ENCODE measurements around the gene SUPT20H. TPM values are rescaled to one million over a fixed set of nuclear protein-coding genes. Genes with fewer than 3 reads are reported as not detected.

The SUPT20H gene
- total and polyA plus RNA-seq, 2 donors (not counting 1 experiment from before 2014, with no cell fraction given), result 56.5 to 57.5 TPM

DNA sequence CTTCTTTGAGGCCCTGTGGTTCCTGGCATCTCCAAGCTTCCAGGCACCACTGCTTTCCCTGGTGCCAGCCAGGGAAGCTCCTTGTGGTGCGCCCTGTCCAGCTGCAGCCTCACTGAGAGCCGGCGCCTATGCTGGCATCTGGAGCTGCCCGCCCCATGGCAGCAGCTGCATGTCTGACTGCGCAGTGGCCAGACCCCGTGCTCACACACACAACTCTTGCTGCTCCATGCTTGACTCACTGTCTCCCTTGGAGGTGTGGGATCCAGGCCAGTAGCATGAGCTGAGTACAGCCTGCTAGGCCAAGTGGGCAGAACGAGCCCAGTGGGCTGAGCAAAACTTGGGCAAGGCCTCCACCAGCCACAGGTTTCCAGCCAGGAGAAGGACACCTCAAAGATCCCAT, 11.5 kb upstream of the SUPT20H start:
- Histone ChIP-seq H3K4me2 (ENCODE audit: extremely low read depth, insufficient read depth, low read length) (no peak overlapping the region), H3K4me1 (ENCODE audit: control insufficient read depth, extremely low read depth, insufficient read depth, low read length) (no peaks in the 10 kb centered on the region), H2AFZ (ENCODE audit: low read length) (no peak overlapping the region), H3K79me2 (ENCODE audit: control insufficient read depth, insufficient read depth, low read length) (no peaks in the 10 kb centered on the region), H4K20me1 (ENCODE audit: control insufficient read depth, extremely low read depth, insufficient read depth, low read length) (no peaks in the 10 kb centered on the region), H3K4me3 (replicated peaks in 1 of 4; ENCODE audit: control extremely low read depth in 1 of 4, insufficient read depth in 1 of 4, low read depth in 3 of 4, low read length in 4 of 4) (no peak overlapping the region), H3K36me3 (ENCODE audit: control insufficient read depth, insufficient read depth, low read length) (no peaks in the 10 kb centered on the region), H3K27ac (ENCODE audit: insufficient read depth, low read length) (no peak overlapping the region), H3K27me3 (ENCODE audit: control insufficient read depth, insufficient read depth, low read length) (no peaks in the 10 kb centered on the region), H3K9ac (ENCODE audit: insufficient read depth, low read length) (no peak overlapping the region), H3K9me3 (ENCODE audit: control insufficient read depth, insufficient read depth, low read depth, low read length) (no peaks in the 10 kb centered on the region)
- DNase-seq (ENCODE audit: low read depth in 2 of 2), result peak in 1 of 2 donors; percentile 56
- TF ChIP-seq, protein P1, sequence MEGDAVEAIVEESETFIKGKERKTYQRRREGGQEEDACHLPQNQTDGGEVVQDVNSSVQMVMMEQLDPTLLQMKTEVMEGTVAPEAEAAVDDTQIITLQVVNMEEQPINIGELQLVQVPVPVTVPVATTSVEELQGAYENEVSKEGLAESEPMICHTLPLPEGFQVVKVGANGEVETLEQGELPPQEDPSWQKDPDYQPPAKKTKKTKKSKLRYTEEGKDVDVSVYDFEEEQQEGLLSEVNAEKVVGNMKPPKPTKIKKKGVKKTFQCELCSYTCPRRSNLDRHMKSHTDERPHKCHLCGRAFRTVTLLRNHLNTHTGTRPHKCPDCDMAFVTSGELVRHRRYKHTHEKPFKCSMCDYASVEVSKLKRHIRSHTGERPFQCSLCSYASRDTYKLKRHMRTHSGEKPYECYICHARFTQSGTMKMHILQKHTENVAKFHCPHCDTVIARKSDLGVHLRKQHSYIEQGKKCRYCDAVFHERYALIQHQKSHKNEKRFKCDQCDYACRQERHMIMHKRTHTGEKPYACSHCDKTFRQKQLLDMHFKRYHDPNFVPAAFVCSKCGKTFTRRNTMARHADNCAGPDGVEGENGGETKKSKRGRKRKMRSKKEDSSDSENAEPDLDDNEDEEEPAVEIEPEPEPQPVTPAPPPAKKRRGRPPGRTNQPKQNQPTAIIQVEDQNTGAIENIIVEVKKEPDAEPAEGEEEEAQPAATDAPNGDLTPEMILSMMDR (conservative IDR thresholded peaks at IDR 0.05 in 1 of 2, IDR thresholded peaks at IDR 0.05 in 1 of 2; ENCODE audit: low read depth in 1 of 2, low read length in 2 of 2), result no peak
- TF ChIP-seq EZH2 (IDR thresholded peaks at IDR 0.05; ENCODE audit: low read length, missing control alignments), result no peak

DNA sequence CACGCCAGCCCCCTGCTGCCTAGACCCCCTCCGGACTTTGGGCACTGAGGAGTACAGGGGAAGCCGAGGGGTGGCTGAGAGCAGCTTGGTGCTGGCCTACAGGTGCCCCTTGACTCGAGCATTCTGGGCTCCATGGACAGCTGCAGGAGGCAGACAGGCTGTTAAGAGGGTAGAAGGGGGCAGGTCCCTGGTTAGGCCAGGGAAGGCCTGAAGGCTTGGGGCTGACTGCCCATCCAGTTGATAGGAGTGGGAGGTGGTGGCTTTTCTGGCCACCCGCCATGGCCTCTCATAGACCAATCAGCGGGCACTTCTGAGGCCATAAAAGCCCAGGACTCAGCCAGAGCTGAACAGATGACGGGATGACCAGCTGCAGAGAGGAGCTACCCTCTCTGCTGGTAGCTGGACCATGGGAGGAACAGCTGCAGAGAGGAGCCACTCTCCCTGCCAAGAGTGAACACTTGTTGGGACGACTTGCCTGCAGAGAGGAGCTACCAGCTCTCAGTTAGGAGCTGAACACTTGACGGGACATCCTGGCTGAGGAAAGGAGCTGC, 10.7 kb upstream of the SUPT20H start:
- Histone ChIP-seq H3K27ac (ENCODE audit: insufficient read depth, low read length) (no peak overlapping the region), H3K9me3 (ENCODE audit: control insufficient read depth, insufficient read depth, low read depth, low read length) (no peaks in the 10 kb centered on the region)
- TF ChIP-seq, protein P1 (conservative IDR thresholded peaks at IDR 0.05 in 1 of 2, IDR thresholded peaks at IDR 0.05 in 1 of 2; ENCODE audit: low read depth in 1 of 2, low read length in 2 of 2), result no peak
- no peak for TF ChIP-seq EZH2 (IDR thresholded peaks at IDR 0.05; ENCODE audit: low read length, missing control alignments)

DNA sequence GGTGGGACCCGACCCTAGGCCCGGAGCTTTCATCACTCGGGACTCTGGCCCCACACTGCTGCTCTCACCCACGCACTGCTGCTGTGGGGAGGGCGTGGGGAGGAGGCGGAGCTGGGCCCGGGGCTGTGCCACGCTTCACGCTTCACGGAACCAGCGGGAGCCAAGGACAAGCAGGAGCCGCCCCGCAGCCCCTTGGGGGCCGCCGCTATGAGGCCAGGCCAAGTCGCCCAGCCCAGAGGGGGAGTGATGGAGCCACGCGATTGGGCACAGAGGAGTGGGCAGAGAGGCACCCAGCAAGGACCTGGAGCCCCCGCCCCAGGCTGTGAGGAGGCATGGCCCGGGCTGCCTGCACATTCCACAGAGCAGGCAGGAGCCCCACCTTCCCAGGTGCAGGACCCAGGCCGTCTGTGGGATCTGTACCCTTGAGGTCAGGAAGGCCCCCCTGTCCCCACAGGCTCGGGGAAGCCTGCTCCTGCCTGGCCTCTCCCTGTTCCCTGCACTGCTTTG, 10.2 kb upstream of the SUPT20H start:
- no peak overlapping the region for H3K4me2 ChIP-seq (ENCODE audit: extremely low read depth, insufficient read depth, low read length)
- TF ChIP-seq EZH2 (IDR thresholded peaks at IDR 0.05; ENCODE audit: low read length, missing control alignments), result no peak
- TF ChIP-seq, protein P1 (conservative IDR thresholded peaks at IDR 0.05 in 1 of 2, IDR thresholded peaks at IDR 0.05 in 1 of 2; ENCODE audit: low read depth in 1 of 2, low read length in 2 of 2), result no peak
- no peaks in the 10 kb centered on the region for H3K36me3 ChIP-seq (ENCODE audit: control insufficient read depth, insufficient read depth, low read length)
- H3K27ac ChIP-seq (ENCODE audit: insufficient read depth, low read length), result no peak overlapping the region
- DNase-seq (ENCODE audit: low read depth in 2 of 2), result no peak
- H3K79me2 ChIP-seq (ENCODE audit: control insufficient read depth, insufficient read depth, low read length), result no peaks in the 10 kb centered on the region
- no peaks in the 10 kb centered on the region for H3K9me3 ChIP-seq (ENCODE audit: control insufficient read depth, insufficient read depth, low read depth, low read length)
- no peak overlapping the region for H2AFZ ChIP-seq (ENCODE audit: low read length)
- no peaks in the 10 kb centered on the region for H3K4me1 ChIP-seq (ENCODE audit: control insufficient read depth, extremely low read depth, insufficient read depth, low read length)
- no peak overlapping the region for H3K4me3 ChIP-seq (replicated peaks in 1 of 4; ENCODE audit: control extremely low read depth in 1 of 4, insufficient read depth in 1 of 4, low read depth in 3 of 4, low read length in 4 of 4)
- H4K20me1 ChIP-seq (ENCODE audit: control insufficient read depth, extremely low read depth, insufficient read depth, low read length), result no peaks in the 10 kb centered on the region
- no peak overlapping the region for H3K9ac ChIP-seq (ENCODE audit: insufficient read depth, low read length)
- H3K27me3 ChIP-seq (ENCODE audit: control insufficient read depth, insufficient read depth, low read length), result no peaks in the 10 kb centered on the region

More for the DNA sequence above, 10.7 kb upstream of the SUPT20H start:
- Histone ChIP-seq H3K27me3 (ENCODE audit: control insufficient read depth, insufficient read depth, low read length) (no peaks in the 10 kb centered on the region), H3K4me2 (ENCODE audit: extremely low read depth, insufficient read depth, low read length) (no peak overlapping the region), H4K20me1 (ENCODE audit: control insufficient read depth, extremely low read depth, insufficient read depth, low read length) (no peaks in the 10 kb centered on the region), H2AFZ (ENCODE audit: low read length) (no peak overlapping the region), H3K4me1 (ENCODE audit: control insufficient read depth, extremely low read depth, insufficient read depth, low read length) (no peaks in the 10 kb centered on the region), H3K9ac (ENCODE audit: insufficient read depth, low read length) (no peak overlapping the region), H3K4me3 (replicated peaks in 1 of 4; ENCODE audit: control extremely low read depth in 1 of 4, insufficient read depth in 1 of 4, low read depth in 3 of 4, low read length in 4 of 4) (no peak overlapping the region), H3K79me2 (ENCODE audit: control insufficient read depth, insufficient read depth, low read length) (no peaks in the 10 kb centered on the region), H3K36me3 (ENCODE audit: control insufficient read depth, insufficient read depth, low read length) (no peaks in the 10 kb centered on the region)
- DNase-seq (ENCODE audit: low read depth in 2 of 2), result no peak

Measured in fibroblast of lung (primary cell).